NCI-H2171 treated with DMSO at 0.1 percent for 48 hours (cell line): ENCODE results near the gene COPE.

ENCODE experiments used
- DNase-seq: peaks from one replicate; lab custom pipeline; 2025; lab: John Stamatoyannopoulos, UW

COPE gene

GRCh38 chr19:18866800-18867123 is 52.4 kb downstream of the COPE start:
- DNase-seq = no peak

- no peak for DNase-seq
These were observed 53.0 kb downstream of the COPE start for GRCh38 chr19:18865973-18866799.

GRCh38 chr19:18865106-18865972 is 53.8 kb downstream of the COPE start:
- DNase-seq = no peak

GRCh38 chr19:18863843-18864362 is 55.3 kb downstream of the COPE start:
- peak; percentile 28 for DNase-seq

GRCh38 chr19:18862976-18863842 is 56.0 kb downstream of the COPE start:
- no peak for DNase-seq

- no peak for DNase-seq
These were observed 57.3 kb downstream of the COPE start for GRCh38 chr19:18861917-18862316.

- no peak for DNase-seq
These were observed 58.0 kb downstream of the COPE start for GRCh38 chr19:18861235-18861634.

GRCh38 chr19:18860725-18861124 is 58.5 kb downstream of the COPE start:
- no peak for DNase-seq

- no peak for DNase-seq
These were observed 58.9 kb downstream of the COPE start for GRCh38 chr19:18860302-18860700.

- no peak for DNase-seq
These were observed 59.4 kb downstream of the COPE start for GRCh38 chr19:18859676-18860301.

GRCh38 chr19:18858906-18859646 is 60.1 kb downstream of the COPE start:
- DNase-seq = no peak

- DNase-seq = no peak
These were observed 62.0 kb downstream of the COPE start for GRCh38 chr19:18857223-18857622.

GRCh38 chr19:18856385-18857126 is 62.6 kb downstream of the COPE start:
- DNase-seq = no peak

- DNase-seq = no peak
These were observed 63.4 kb downstream of the COPE start for GRCh38 chr19:18855647-18856384.

GRCh38 chr19:18854982-18855381 is 64.2 kb downstream of the COPE start:
- no peak for DNase-seq

GRCh38 chr19:18853755-18854427 is 65.3 kb downstream of the COPE start:
- no peak for DNase-seq

- DNase-seq = peak; percentile 92
These were observed 66.5 kb downstream of the COPE start for GRCh38 chr19:18852648-18853047.

- DNase-seq = no peak
These were observed 67.4 kb downstream of the COPE start for GRCh38 chr19:18851673-18852325.
